H1 (cell line): Measurements from ENCODE around the gene OGFR. TPM values are rescaled to one million over a fixed set of nuclear protein-coding genes. Genes with fewer than 3 reads are reported as not detected.

Experiments
- CTCF ChIA-PET: fragments of 300-600 bp; sonication (Branson Sonifier 250); formaldehyde crosslinking; loops from one replicate; lab custom pipeline; 2021; ENCODE audit not compliant: partially characterized antibody; lab: Charles Lee
- POLR2A ChIA-PET: fragments of 300-600 bp; sonication (Branson Sonifier 250); formaldehyde crosslinking; loops from one replicate; lab custom pipeline; 2021; ENCODE audit warnings: inconsistent platforms; ENCODE audit not compliant: partially characterized antibody; lab: Charles Lee
- DNase-seq, 2 experiments: peaks; one replicate each; pipeline versions ENCODE4 v3.0.0 to v3.0.0-alpha.2; 2010 to 2022; ENCODE audit warnings: low spot score in 2 of 2, low read depth in 1 of 2, mixed read lengths in 1 of 2
- FAIRE-seq: peaks from 2 replicates; lab custom pipeline; 2011; peaks lifted over from hg19 to GRCh38; lab: Jason Lieb, UNC
- H2AFZ ChIP-seq: 2 replicates; pipeline ENCODE4 v1.8.1; 2012; ENCODE audit warnings: low read length, inconsistent platforms
- H2AK5ac ChIP-seq: 2 replicates; pipeline ENCODE4 v1.6.1; 2013; ENCODE audit warnings: low read depth, low read length
- H2BK120ac ChIP-seq: replicated peaks from 2 replicates; pipeline ENCODE3; 2013; ENCODE audit warnings: low read depth, low read length, inconsistent platforms
- H2BK12ac ChIP-seq: 2 replicates; pipeline ENCODE4 v1.6.1; 2013; ENCODE audit warnings: low read depth, low read length
- H2BK15ac ChIP-seq: 2 replicates; pipeline ENCODE4 v1.6.1; 2013; ENCODE audit warnings: low read length
- H2BK20ac ChIP-seq: 2 replicates; pipeline ENCODE4 v1.6.1; 2013; ENCODE audit warnings: low read length
- H2BK5ac ChIP-seq: 2 replicates; pipeline ENCODE4 v1.6.1; 2013; ENCODE audit warnings: low read depth, low read length
- H3K14ac ChIP-seq: 2 replicates; pipeline ENCODE4 v1.6.1; 2013; ENCODE audit warnings: inconsistent platforms; ENCODE audit not compliant: insufficient read length
- H3K18ac ChIP-seq: 2 replicates; pipeline ENCODE4 v1.6.1; 2013; ENCODE audit warnings: low read length; ENCODE audit errors: extremely low read depth
- H3K23ac ChIP-seq: 2 replicates; pipeline ENCODE4 v1.6.1; 2013; ENCODE audit warnings: inconsistent platforms; ENCODE audit not compliant: insufficient read length
- H3K23me2 ChIP-seq: 2 replicates; pipeline ENCODE4 v1.6.1; 2013; ENCODE audit warnings: low read depth, low read length
- H3K27ac ChIP-seq: 2 replicates; pipeline ENCODE4 v1.6.1; 2011; ENCODE audit warnings: low read depth, low read length, inconsistent platforms
- H3K27me3 ChIP-seq, 4 experiments: replicated peaks in 1 of 4; 1 replicate in 1 of 4; 2 replicates in 3 of 4; pipeline versions ENCODE4 v1.6.1 to v1.8.1; 2011 to 2013; ENCODE audit warnings: low read length in 3 of 4, mild to moderate bottlenecking in 3 of 4, inconsistent platforms in 2 of 4, mixed read lengths in 2 of 4, moderate library complexity in 1 of 4; ENCODE audit not compliant: control insufficient read depth in 3 of 4, insufficient read depth in 3 of 4; ENCODE audit errors: extremely low read depth in 1 of 4
- H3K36me3 ChIP-seq, 4 experiments: 2 replicates each; pipeline versions ENCODE4 v1.6.1 to v1.8.1; 2011 to 2013; ENCODE audit warnings: mild to moderate bottlenecking in 4 of 4, low read length in 3 of 4, moderate library complexity in 2 of 4, control low read depth in 1 of 4, inconsistent platforms in 1 of 4; ENCODE audit not compliant: insufficient read depth in 4 of 4, control insufficient read depth in 2 of 4
- H3K4ac ChIP-seq: replicated peaks from 2 replicates; pipeline ENCODE3; 2013; ENCODE audit warnings: low read length, low read depth, mixed read lengths, inconsistent platforms; ENCODE audit not compliant: insufficient read length
- H3K4me1 ChIP-seq, 4 experiments: replicated peaks in 1 of 4; 1 replicate in 1 of 4; 2 replicates in 3 of 4; pipeline versions ENCODE4 v1.6.1 to v1.8.1; 2011 to 2013; ENCODE audit warnings: low read length in 3 of 4, inconsistent platforms in 2 of 4, mixed read lengths in 1 of 4; ENCODE audit not compliant: insufficient read depth in 4 of 4, control insufficient read depth in 3 of 4
- H3K4me2 ChIP-seq, 2 experiments: 2 replicates each; pipeline versions ENCODE4 v1.6.1 to v1.8.1; 2011 to 2013; ENCODE audit warnings: low read depth in 2 of 2, low read length in 2 of 2, control low read depth in 1 of 2, inconsistent platforms in 1 of 2, mild to moderate bottlenecking in 1 of 2; ENCODE audit not compliant: insufficient read depth in 1 of 2
- H3K4me3 ChIP-seq, 4 experiments: fragments of 200-600, 300-600 bp in 1 of 4; sonication (generic), shearing (Covaris generic), sonication (Bioruptor Twin) in 1 of 4; 2 replicates each; pipeline versions ENCODE4 v1.5.1 to v1.8.1; 2011 to 2016; ENCODE audit warnings: low read length in 4 of 4, low read depth in 3 of 4, control low read depth in 2 of 4, inconsistent platforms in 2 of 4, mild to moderate bottlenecking in 2 of 4, mixed read lengths in 1 of 4, moderate library complexity in 1 of 4; ENCODE audit not compliant: insufficient read depth in 2 of 4; ENCODE audit errors: extremely low read depth in 1 of 4
- H3K56ac ChIP-seq: replicated peaks from 2 replicates; pipeline ENCODE3; 2013; ENCODE audit warnings: low read depth, mild to moderate bottlenecking, mixed read lengths, low read length, inconsistent platforms; ENCODE audit not compliant: insufficient read length
- H3K79me1 ChIP-seq: 2 replicates; pipeline ENCODE4 v1.6.1; 2013; ENCODE audit warnings: low read depth, low read length, control low read depth
- H3K79me2 ChIP-seq, 2 experiments: 2 replicates each; pipeline versions ENCODE4 v1.6.1 to v1.8.1; 2012 to 2013; ENCODE audit warnings: low read length in 2 of 2, mild to moderate bottlenecking in 2 of 2, inconsistent platforms in 1 of 2; ENCODE audit not compliant: insufficient read depth in 2 of 2, control insufficient read depth in 1 of 2
- H3K9ac ChIP-seq, 4 experiments: replicated peaks in 1 of 4; 1 replicate in 1 of 4; 2 replicates in 3 of 4; pipeline versions ENCODE4 v1.6.1 to v1.8.1; 2011 to 2013; ENCODE audit warnings: low read depth in 3 of 4, low read length in 3 of 4, control low read depth in 2 of 4, mild to moderate bottlenecking in 2 of 4, moderate library complexity in 2 of 4, inconsistent platforms in 1 of 4; ENCODE audit errors: extremely low read depth in 1 of 4
- H3K9me3 ChIP-seq, 2 experiments: 2 replicates each; pipeline versions ENCODE4 v1.6.1 to v1.8.1; 2012 to 2013; ENCODE audit warnings: mild to moderate bottlenecking in 2 of 2, moderate library complexity in 2 of 2, control low read depth in 1 of 2, inconsistent platforms in 1 of 2, low read depth in 1 of 2, low read length in 1 of 2, mixed read lengths in 1 of 2; ENCODE audit not compliant: insufficient read depth in 2 of 2
- H4K20me1 ChIP-seq, 2 experiments: replicated peaks in 1 of 2; 2 replicates each; pipeline versions ENCODE3 to v1.8.1; 2011 to 2013; ENCODE audit warnings: inconsistent platforms in 2 of 2, low read length in 2 of 2, mild to moderate bottlenecking in 1 of 2; ENCODE audit not compliant: insufficient read depth in 2 of 2, control insufficient read depth in 1 of 2
- H4K5ac ChIP-seq: 2 replicates; pipeline ENCODE4 v1.6.1; 2013; ENCODE audit warnings: low read length, low read depth, mixed read lengths, inconsistent platforms; ENCODE audit not compliant: insufficient read length
- H4K8ac ChIP-seq: 2 replicates; pipeline ENCODE4 v1.8.0; 2013; ENCODE audit warnings: mild to moderate bottlenecking, moderate library complexity, low read length, inconsistent platforms; ENCODE audit not compliant: insufficient read depth; ENCODE audit errors: extremely low read depth
- H4K91ac ChIP-seq: replicated peaks from 2 replicates; pipeline ENCODE3; 2013; ENCODE audit warnings: low read length, mixed read lengths, inconsistent platforms; ENCODE audit not compliant: insufficient read length
- BRCA1 ChIP-seq: IDR thresholded peaks from 2 replicates; pipeline ENCODE4 v1.6.1; 2012; ENCODE audit warnings: low read depth, low read length, improper control_type of control experiment
- CTCF ChIP-seq, 3 experiments: IDR thresholded peaks; 1 replicate in 2 of 3; 2 replicates in 1 of 3; pipeline versions ENCODE4 v1.5.1 to v1.6.1; 2011; ENCODE audit warnings: low read length in 3 of 3, mild to moderate bottlenecking in 3 of 3, inconsistent platforms in 2 of 3, low read depth in 1 of 3, moderate library complexity in 1 of 3; ENCODE audit not compliant: insufficient read depth in 1 of 3; ENCODE audit errors: control extremely low read depth in 1 of 3
- EZH2 ChIP-seq: fragments of 200-600 bp; sonication (generic); IDR thresholded peaks from 2 replicates; pipeline ENCODE4 v1.7.1; 2012; ENCODE audit warnings: low read depth, mild to moderate bottlenecking, moderate library complexity, low read length, inconsistent platforms; ENCODE audit not compliant: severe bottlenecking
- HDAC6 ChIP-seq: IDR thresholded peaks from one replicate; pipeline ENCODE4 v1.7.1; 2012; ENCODE audit warnings: low read depth, mild to moderate bottlenecking, inconsistent platforms, low read length, moderate library complexity
- PHF8 ChIP-seq: fragments of 200-600 bp; sonication (generic); conservative IDR thresholded peaks from 2 replicates; pipeline ENCODE4 v1.7.1; 2012; ENCODE audit warnings: low read depth, mild to moderate bottlenecking, inconsistent platforms, low read length, moderate library complexity
- whole genome bisulfite sequencing, 2 experiments: shearing (Covaris generic) in 1 of 2; methylation state at CpG; one replicate each; pipeline versions ENCODE4 v1.1.6 to v1.1.7; 2013 to 2015; ENCODE audit warnings: low lambda C conversion rate in 2 of 2, mixed read lengths in 2 of 2, inconsistent platforms in 1 of 2, low coverage in 1 of 2, missing lambda C conversion rate in 1 of 2; ENCODE audit not compliant: insufficient replicate concordance in 2 of 2, insufficient coverage in 1 of 2, insufficient read length in 1 of 2; ENCODE audit errors: extremely low coverage in 1 of 2, missing lambda C conversion rate in 1 of 2; 5-methylcytosine and 5-hydroxymethylcytosine counted together
- polyA plus RNA-seq, 7 experiments: library from polyadenylated mRNA; depleted of rRNA in 3 of 7; stranded (reverse) in 5 of 7; unstranded in 2 of 7; fragments of >200 nt in 5 of 7; fragments of 200-250 nt in 2 of 7; gene quantifications; 1 replicate in 5 of 7; 2 replicates in 1 of 7; 4 replicates in 1 of 7; pipeline versions ENCODE4 v1.2.1 to v1.2.3, GENCODE V29; 2011 to 2013; ENCODE audit warnings: missing spikeins in 2 of 7, mixed read lengths in 2 of 7
- total RNA-seq: library from RNA; stranded (reverse); fragmentation: NEBNext Ultra II Directional; extraction: Animal tissue kit (Norgen Biotek cat#: 25700); gene quantifications from 2 replicates; pipeline ENCODE4 v1.2.1, GENCODE V29; 2021

OGFR gene
- total and polyA plus RNA-seq, 2 of the 8 experiments (the other 6 are each of a cell fraction or from before 2014, with no cell fraction given): 13.9 to 25.1 TPM

GRCh38 chr20:62812181-62812906 is 7.7 kb downstream of the OGFR start:
- no peak overlapping the region for H4K8ac ChIP-seq
- no peak overlapping the region for H3K4ac ChIP-seq
- H3K4me1 ChIP-seq: peaks cover 0 to 13% (median 8%) of the 10 kb centered on the region in 4 experiments; a peak in 5 of 7 replicates
- no peak overlapping the region for H3K18ac ChIP-seq
- no peak overlapping the region for H3K4me3 ChIP-seq
- POLR2A ChIA-PET: no interaction called here
- no peak overlapping the region for H3K4me2 ChIP-seq
- H2AFZ ChIP-seq: no peak overlapping the region
- no peak overlapping the region for H3K56ac ChIP-seq
- no peak overlapping the region for H2BK12ac ChIP-seq
- H2AK5ac ChIP-seq: no peak overlapping the region
- FAIRE-seq (no peak), DNase-seq (no peak)
- no peak overlapping the region for H3K23ac ChIP-seq
- H4K91ac ChIP-seq: no peak overlapping the region
- H4K20me1 ChIP-seq: peaks cover 0 to 8% of the 10 kb centered on the region in 2 experiments
- H3K9me3 ChIP-seq: no peaks in the 10 kb centered on the region
- H2BK15ac ChIP-seq: no peak overlapping the region
- H3K14ac ChIP-seq: no peak overlapping the region
- peaks cover 0 to 20% (median 9%) of the 10 kb centered on the region in 4 experiments; a peak in 4 of 8 replicates for H3K36me3 ChIP-seq
- H3K27me3 ChIP-seq: peaks cover 0 to 5% (median under 1%) of the 10 kb centered on the region in 4 experiments; a peak in 2 of 7 replicates
- no peaks in the 10 kb centered on the region for H3K79me1 ChIP-seq
- no peaks in the 10 kb centered on the region for H3K79me2 ChIP-seq
- 91% methylated on average over 20 of the region's 43 CpGs; no CpG with 5 or more reads in 1 of the 2 experiments for WGBS, 2 experiments
- no peak overlapping the region for H4K5ac ChIP-seq
- H2BK120ac ChIP-seq: no peak overlapping the region
- H3K9ac ChIP-seq: no peak overlapping the region
- no peak overlapping the region for H2BK20ac ChIP-seq
- CTCF ChIA-PET: interaction anchor here (0.9 to 1.9 kb wide), 2 partner anchors 10 to 21 kb away, joined by 3 to 8 read pairs; no protein-coding TSS in a partner anchor
- H3K23me2 ChIP-seq: peaks cover 11% of the 10 kb centered on the region
- no peak overlapping the region for H2BK5ac ChIP-seq
- H3K27ac ChIP-seq: no peak overlapping the region
- TF ChIP-seq HDAC6 (no peak), EZH2 (no peak), CTCF (IDR thresholded peaks at IDR 0.05; ENCODE audit: control extremely low read depth in 1 of 3, insufficient read depth in 1 of 3, low read depth in 1 of 3, low read length in 3 of 3) (no peak), BRCA1 (no peak), PHF8 (no peak)
